Activated B cell treated with CpG ODN at 0.5 μM for 24 hours (primary cell): Measurements from ENCODE around the gene PLXDC1. TPM values are rescaled to one million over a fixed set of nuclear protein-coding genes. Genes with fewer than 3 reads are reported as not detected.
"Not testable (repeated sequence)": the region's sequence is repeated elsewhere in the genome, so short reads cannot be mapped to it uniquely, and the experiment has no call there.

Experiments used
- ATAC-seq: fragments of 200-7000 bp; cut with Tn5 transposase; one replicate; pipeline ENCODE4 v1.10.0; 2021; ENCODE audit warnings: low read depth, mild to moderate bottlenecking, moderate library complexity
- CTCF ChIA-PET: fragments of 350-600 bp; sonication (Branson Sonifier 250); formaldehyde crosslinking; loops from one replicate; lab custom pipeline; 2021; ENCODE audit warnings: antibody characterized with exemption; lab: Charles Lee
- POLR2A ChIA-PET: fragments of 350-600 bp; sonication (Branson Sonifier 250); formaldehyde crosslinking; loops from one replicate; lab custom pipeline; 2021; ENCODE audit warnings: antibody characterized with exemption; lab: Charles Lee
- DNase-seq: peaks from one replicate; pipeline ENCODE4 v3.0.0; 2022
- H3K27ac Mint-ChIP-seq: one replicate; pipeline ENCODE4 v1.8.0; 2020; ENCODE audit warnings: mixed read lengths
- H3K27me3 Mint-ChIP-seq: one replicate; pipeline ENCODE4 v1.8.0; 2021; ENCODE audit warnings: mixed read lengths
- H3K36me3 Mint-ChIP-seq: one replicate; pipeline ENCODE4 v1.8.0; 2021; ENCODE audit warnings: low read depth, mixed read lengths
- H3K4me1 Mint-ChIP-seq: one replicate; pipeline ENCODE4 v1.8.0; 2021; ENCODE audit warnings: mixed read lengths
- H3K4me3 Mint-ChIP-seq: one replicate; pipeline ENCODE4 v1.8.0; 2020; ENCODE audit warnings: mild to moderate bottlenecking, mixed read lengths
- H3K9me3 Mint-ChIP-seq: one replicate; pipeline ENCODE4 v1.8.0; 2020; ENCODE audit warnings: mixed read lengths
- intact Hi-C: fragments of 100-400 bp; cut with micrococcal nuclease; formaldehyde crosslinking; loops from one replicate; pipeline ENCODE4 v1.15.1; 2024
- total RNA-seq: library from RNA; stranded (reverse); gene quantifications from 2 replicates; pipeline ENCODE4 v1.2.3, GENCODE V29; 2022
- TF ChIP-seq, protein P1 (sequence below): fragments of 200-600 bp; IDR thresholded peaks from one replicate; pipeline ENCODE4 v1.8.0; 2022; ENCODE audit warnings: antibody characterized with exemption, mild to moderate bottlenecking

PLXDC1 gene
- total RNA-seq, 1 donor from 2014 or later = not detected

DNA sequence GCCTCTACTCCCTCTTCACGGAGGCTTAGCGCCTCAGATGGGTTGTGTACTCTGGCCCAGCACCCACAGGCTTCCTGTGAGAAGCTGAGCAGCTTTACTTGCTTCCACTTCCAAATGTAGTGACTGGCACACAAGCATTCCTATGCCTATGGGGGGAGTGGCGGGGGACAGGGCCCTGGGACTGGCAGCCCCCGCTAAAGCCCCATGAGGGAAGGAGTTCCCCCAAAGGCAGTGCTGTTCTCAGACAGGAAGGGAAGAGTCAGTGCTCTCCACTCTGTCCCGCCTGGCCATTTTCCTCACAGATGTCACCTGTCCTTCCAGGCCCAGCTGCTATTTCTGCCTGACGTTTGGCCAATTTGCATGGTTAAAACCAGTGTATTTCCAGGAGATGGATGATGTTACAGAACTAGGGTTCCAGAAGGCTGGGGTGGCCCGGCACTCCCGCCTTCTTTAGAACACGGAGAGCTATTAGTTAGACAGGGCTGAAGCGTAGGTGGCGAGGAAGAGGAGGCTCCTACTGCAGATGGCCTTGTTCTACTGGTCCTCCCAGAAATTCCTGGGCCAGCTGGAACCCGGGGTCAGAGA, 100.3 kb downstream of the PLXDC1 start:
- CTCF ChIA-PET = no interaction called here

DNA sequence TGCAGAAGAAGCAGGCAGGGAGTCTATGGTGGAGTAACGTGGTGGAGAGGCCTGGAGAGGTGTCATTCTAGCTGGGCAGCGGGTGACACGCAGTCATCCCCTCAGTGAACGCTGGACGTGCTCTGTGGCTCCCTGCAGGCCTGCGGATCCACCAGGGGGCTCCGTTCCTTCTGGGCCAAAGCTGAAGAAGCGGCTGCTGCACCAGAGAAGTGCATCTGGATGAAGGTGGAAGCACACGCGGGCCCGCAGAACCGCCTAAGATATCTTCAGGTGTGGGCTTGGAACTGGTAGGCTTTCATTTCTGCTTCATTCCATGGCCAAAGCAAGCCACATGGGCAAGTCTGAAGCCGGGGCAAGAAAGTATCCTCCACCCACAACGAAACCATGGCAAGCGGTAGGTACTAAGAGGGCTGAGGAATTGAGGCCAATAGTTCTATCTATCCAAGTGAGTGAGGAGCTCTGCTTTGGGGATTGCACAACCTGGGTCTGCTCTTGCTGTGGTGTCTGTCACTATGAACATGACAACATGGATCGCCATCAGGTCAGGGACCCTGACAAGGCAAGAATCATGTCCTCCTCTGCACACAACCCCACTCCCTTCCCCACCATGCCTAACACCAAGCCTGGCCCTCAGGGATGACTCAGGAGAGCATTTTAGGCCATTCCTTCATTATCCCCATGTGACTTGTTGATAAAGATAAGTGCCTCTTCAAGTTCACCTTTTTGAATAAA, 105.3 kb downstream of the PLXDC1 start:
- ATAC-seq (no peak), DNase-seq (no peak)
- no peak overlapping the region for H3K4me3 Mint-ChIP-seq
- H3K27me3 Mint-ChIP-seq = peaks cover 14% of the 10 kb centered on the region
- ChIA-PET POLR2A (no interaction called here), CTCF (no interaction called here)
- TF ChIP-seq, protein P1, sequence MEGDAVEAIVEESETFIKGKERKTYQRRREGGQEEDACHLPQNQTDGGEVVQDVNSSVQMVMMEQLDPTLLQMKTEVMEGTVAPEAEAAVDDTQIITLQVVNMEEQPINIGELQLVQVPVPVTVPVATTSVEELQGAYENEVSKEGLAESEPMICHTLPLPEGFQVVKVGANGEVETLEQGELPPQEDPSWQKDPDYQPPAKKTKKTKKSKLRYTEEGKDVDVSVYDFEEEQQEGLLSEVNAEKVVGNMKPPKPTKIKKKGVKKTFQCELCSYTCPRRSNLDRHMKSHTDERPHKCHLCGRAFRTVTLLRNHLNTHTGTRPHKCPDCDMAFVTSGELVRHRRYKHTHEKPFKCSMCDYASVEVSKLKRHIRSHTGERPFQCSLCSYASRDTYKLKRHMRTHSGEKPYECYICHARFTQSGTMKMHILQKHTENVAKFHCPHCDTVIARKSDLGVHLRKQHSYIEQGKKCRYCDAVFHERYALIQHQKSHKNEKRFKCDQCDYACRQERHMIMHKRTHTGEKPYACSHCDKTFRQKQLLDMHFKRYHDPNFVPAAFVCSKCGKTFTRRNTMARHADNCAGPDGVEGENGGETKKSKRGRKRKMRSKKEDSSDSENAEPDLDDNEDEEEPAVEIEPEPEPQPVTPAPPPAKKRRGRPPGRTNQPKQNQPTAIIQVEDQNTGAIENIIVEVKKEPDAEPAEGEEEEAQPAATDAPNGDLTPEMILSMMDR = no peak
- intact Hi-C loops = no loop called here
- H3K9me3 Mint-ChIP-seq = peaks cover 15% of the 10 kb centered on the region
- H3K36me3 Mint-ChIP-seq = peaks cover 5% of the 10 kb centered on the region
- H3K27ac Mint-ChIP-seq = no peak overlapping the region
- no peaks in the 10 kb centered on the region for H3K4me1 Mint-ChIP-seq

More for the DNA sequence above, 100.3 kb downstream of the PLXDC1 start:
- H3K27me3 Mint-ChIP-seq = peaks cover 21% of the 10 kb centered on the region
- TF ChIP-seq, protein P1 = no peak
- H3K4me1 Mint-ChIP-seq = no peaks in the 10 kb centered on the region
- DNase-seq (no peak), ATAC-seq (no peak)
- peaks cover 5% of the 10 kb centered on the region for H3K36me3 Mint-ChIP-seq
- H3K4me3 Mint-ChIP-seq = no peak overlapping the region
- intact Hi-C loops = no loop called here
- no peak overlapping the region for H3K27ac Mint-ChIP-seq
- POLR2A ChIA-PET = no interaction called here
- peaks cover 17% of the 10 kb centered on the region for H3K9me3 Mint-ChIP-seq

DNA sequence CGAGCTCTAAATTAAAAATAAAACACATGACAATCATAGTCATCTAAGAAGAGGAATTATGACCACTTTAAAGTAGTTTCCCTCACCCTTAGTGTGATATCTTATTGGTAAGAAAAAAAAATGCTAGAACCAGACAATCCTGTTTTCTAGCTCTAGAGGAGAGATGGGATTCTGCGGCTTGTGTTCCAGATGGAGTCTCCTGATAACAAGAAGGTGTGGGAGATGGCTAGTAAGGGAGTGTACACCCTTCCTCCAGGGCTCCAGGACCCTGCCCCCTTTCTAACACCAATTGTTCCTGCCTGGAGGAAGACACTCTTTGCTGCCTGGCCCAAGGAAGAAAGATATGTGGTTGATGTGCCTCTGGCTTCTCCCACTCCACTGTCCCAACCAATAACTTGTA, 115.4 kb downstream of the PLXDC1 start:
- ChIA-PET CTCF (no interaction called here), POLR2A (no interaction called here)
- H3K27ac Mint-ChIP-seq = no peak overlapping the region
- no peak overlapping the region for H3K4me3 Mint-ChIP-seq
- TF ChIP-seq, protein P1 = no peak
- H3K27me3 Mint-ChIP-seq = peaks cover 12% of the 10 kb centered on the region
- DNase-seq (no peak), ATAC-seq (no peak)
- no peaks in the 10 kb centered on the region for H3K4me1 Mint-ChIP-seq
- no peaks in the 10 kb centered on the region for H3K36me3 Mint-ChIP-seq
- H3K9me3 Mint-ChIP-seq = no peaks in the 10 kb centered on the region
- intact Hi-C loops = no loop called here

DNA sequence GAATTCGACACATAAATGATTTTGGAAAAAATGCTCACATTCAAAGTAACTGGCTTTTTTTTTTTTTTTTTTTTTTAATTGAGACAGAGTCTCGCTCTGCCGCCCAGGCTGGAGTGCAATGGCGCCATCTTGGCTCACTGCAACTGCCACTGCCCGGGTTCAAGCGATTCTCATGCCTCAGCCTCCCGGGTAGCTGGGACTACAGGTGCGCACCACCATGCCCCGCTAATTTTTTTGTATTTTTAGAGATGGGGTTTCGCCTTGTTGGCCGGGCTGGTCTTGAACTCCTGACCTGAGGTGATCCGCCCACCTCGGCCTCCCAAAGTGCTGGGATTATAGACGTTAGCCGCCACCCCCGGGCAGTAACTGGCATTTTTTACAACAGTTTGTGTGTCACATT, 115.9 kb downstream of the PLXDC1 start:
- ATAC-seq, H3K4me3 Mint-ChIP-seq, H3K4me1 Mint-ChIP-seq, DNase-seq, POLR2A ChIA-PET, H3K9me3 Mint-ChIP-seq, intact Hi-C loops, CTCF ChIA-PET, H3K27ac Mint-ChIP-seq, H3K36me3 Mint-ChIP-seq: not testable (repeated sequence)
- peaks cover 10% of the 10 kb centered on the region for H3K27me3 Mint-ChIP-seq

DNA sequence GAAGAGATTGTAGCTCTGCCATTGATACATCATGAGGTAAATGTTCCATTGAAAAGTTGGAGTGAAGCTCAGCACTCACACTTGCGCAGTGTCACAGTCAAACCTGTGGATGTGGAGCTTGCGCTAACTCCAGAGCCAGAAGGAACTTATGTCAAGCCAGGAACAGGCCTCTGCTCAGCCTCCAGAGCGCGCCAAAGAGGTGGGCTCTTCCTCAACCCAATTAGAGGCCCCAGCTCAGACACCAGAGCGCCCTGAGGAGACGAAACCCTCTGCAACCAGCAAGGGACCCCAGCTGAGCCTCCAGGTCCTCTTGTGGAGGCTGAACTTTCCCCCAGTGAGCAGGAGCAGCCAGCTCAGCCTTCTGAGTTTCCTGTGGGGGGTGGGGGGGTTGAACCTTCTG, 122.7 kb downstream of the PLXDC1 start:
- Mint-ChIP-seq H3K36me3 (no peaks in the 10 kb centered on the region), H3K27ac (no peak overlapping the region), H3K4me1 (peaks cover 2% of the 10 kb centered on the region), H3K27me3 (peaks cover 19% of the 10 kb centered on the region), H3K9me3 (no peaks in the 10 kb centered on the region), H3K4me3 (no peak overlapping the region)
- ATAC-seq (no peak), DNase-seq (no peak)
- ChIA-PET POLR2A (interaction anchor here (0.6 to 0.7 kb wide), 2 partner anchors 29 to 370 kb away, joined by 3 to 4 read pairs; no protein-coding TSS in a partner anchor), CTCF (no interaction called here)
- TF ChIP-seq, protein P1 = no peak
- intact Hi-C loops = no loop called here
